Measurements from ENCODE around the gene GRID1. TPM values are rescaled to one million over a fixed set of nuclear protein-coding genes. Genes with fewer than 3 reads are reported as not detected.

Gene GRID1
- total and polyA plus RNA-seq, 10 of the 15 experiments (the other 5 are each of a cell fraction or from before 2014, with no cell fraction given): 0.04 to 0.62 (median 0.08) TPM; not detected in 5

DNA sequence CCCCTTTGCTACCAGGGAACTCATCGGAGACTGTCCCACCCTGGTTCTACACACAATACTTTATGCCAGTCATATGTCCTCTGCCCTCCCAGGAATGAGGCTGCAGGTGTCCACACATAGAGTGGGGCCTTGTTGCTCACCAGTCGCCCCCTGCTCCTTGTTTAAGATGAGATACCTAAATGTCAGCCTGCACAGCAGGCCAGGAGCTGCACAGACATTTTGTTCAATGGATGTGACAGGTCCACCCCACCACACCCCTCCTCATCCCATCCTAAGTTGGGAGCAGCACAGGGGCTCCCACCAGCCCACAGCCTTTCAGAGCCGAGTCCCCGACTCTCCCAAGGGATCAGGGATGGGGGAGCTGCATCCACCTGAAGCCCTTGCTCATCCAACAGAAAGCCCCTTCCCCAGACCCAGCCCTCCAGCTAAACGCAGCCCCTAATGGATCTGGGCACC lies 6.2 kb upstream of the GRID1 start:
- ChIA-PET SMC1A (ENCODE audit: uncharacterized antibody, unreplicated experiment) (no interaction called here), POLR2A (no interaction called here), CTCF (no interaction called here), RAD21 (ENCODE audit: unreplicated experiment) (no interaction called here)
- Histone ChIP-seq H3K9ac (ENCODE audit: control insufficient read depth, insufficient read depth, low read length) (no peak overlapping the region), H3K27me3 (replicated peaks in 1 of 2; ENCODE audit: control insufficient read depth in 2 of 2, insufficient read depth in 2 of 2, low read length in 1 of 2) (peaks cover 0 to 1% of the 10 kb centered on the region in 2 experiments; a peak in 1 of 4 replicates), H3K27ac (ENCODE audit: control insufficient read depth, insufficient read depth) (no peak overlapping the region), H3K4me1 (ENCODE audit: control insufficient read depth, insufficient read depth, low read length) (no peaks in the 10 kb centered on the region), H2AFZ (ENCODE audit: control insufficient read depth, low read depth, low read length) (no peak overlapping the region), H3K4me3 (no peak overlapping the region), H4K20me1 (ENCODE audit: control insufficient read depth, insufficient read depth) (0 out of 2 replicates have a peak, but pooled peaks cover 4% of the 10 kb centered on the region), H3K4me2 (ENCODE audit: control insufficient read depth, insufficient read depth) (no peak overlapping the region), H3K36me3 (ENCODE audit: control insufficient read depth in 2 of 2, insufficient read depth in 2 of 2, low read length in 1 of 2) (peaks cover 0 to 3% of the 10 kb centered on the region in 2 experiments; a peak in 1 of 4 replicates), H3K9me3 (replicated peaks; ENCODE audit: control insufficient read depth, insufficient read depth, low read length) (no peaks in the 10 kb centered on the region), H3K79me2 (ENCODE audit: control insufficient read depth, insufficient read depth, low read length) (no peaks in the 10 kb centered on the region)
- FAIRE-seq (no peak), DNase-seq (ENCODE audit: low read depth, low spot score) (no peak), ATAC-seq (no peak)
- TF ChIP-seq, protein P1, sequence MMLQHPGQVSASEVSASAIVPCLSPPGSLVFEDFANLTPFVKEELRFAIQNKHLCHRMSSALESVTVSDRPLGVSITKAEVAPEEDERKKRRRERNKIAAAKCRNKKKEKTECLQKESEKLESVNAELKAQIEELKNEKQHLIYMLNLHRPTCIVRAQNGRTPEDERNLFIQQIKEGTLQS (IDR thresholded peaks at IDR 0.05; ENCODE audit: borderline replicate concordance, extremely low read depth, low read depth, low read length): no peak
- TF ChIP-seq IRF4 (IDR thresholded peaks at IDR 0.05; ENCODE audit: low read depth, low read length) (no peak), TCF3 (IDR thresholded peaks at IDR 0.05; ENCODE audit: borderline replicate concordance, insufficient read depth, low read depth, low read length) (no peak), SUZ12 (IDR thresholded peaks at IDR 0.05; ENCODE audit: unreplicated experiment) (no peak), EGR1 (IDR thresholded peaks at IDR 0.05; ENCODE audit: borderline replicate concordance in 1 of 2, low read depth in 2 of 2, low read length in 2 of 2) (no peak), ASH2L (IDR thresholded peaks at IDR 0.05; ENCODE audit: borderline replicate concordance, low read depth) (no peak)
- intact Hi-C loops (cut with micrococcal nuclease; ENCODE audit: unreplicated experiment) (loop anchor here (5.0 to 10.0 kb wide), 2 partner anchors 588 to 826 kb away; no protein-coding TSS in a partner anchor), in situ Hi-C loops (cut with MboI) (loop anchor here (5.0 to 10.0 kb wide), 2 partner anchors 828 to 1446 kb away; no protein-coding TSS in a partner anchor)
- BruUV-seq (replicated peaks): no TSS peak
- WGBS (ENCODE audit: insufficient coverage, insufficient replicate concordance, low lambda C conversion rate, missing lambda C conversion rate): 19% methylated on average over 5 of the region's 5 CpGs
